K562 (cell line): ENCODE measurements around the gene HSD3B2. TPM values are rescaled to one million over a fixed set of nuclear protein-coding genes. Genes with fewer than 3 reads are reported as not detected.

Experiments used
- DIDO1 ChIP-seq: fragments of 450-650 bp; IDR thresholded peaks from 2 replicates; pipeline ENCODE4 v1.6.1; 2016; ENCODE audit warnings: low read depth, missing biosample characterization, missing genetic modification characterization
- JUN ChIP-seq, 2 experiments: sonication (generic) in 1 of 2; formaldehyde crosslinking in 1 of 2; IDR thresholded peaks; 2 replicates each; pipeline versions ENCODE4 v1.6.1 to v1.8.0; 2012 to 2022; ENCODE audit warnings: borderline replicate concordance in 2 of 2, mild to moderate bottlenecking in 2 of 2, improper control_type of control experiment in 1 of 2, low read depth in 1 of 2, low read length in 1 of 2, missing genetic modification reagents in 1 of 2
- LEF1 ChIP-seq: fragments of 450-650 bp; IDR thresholded peaks from 2 replicates; pipeline ENCODE4 v1.6.1; 2016; ENCODE audit warnings: mild to moderate bottlenecking
- polyA plus RNA-seq, 8 experiments: library from polyadenylated mRNA; depleted of rRNA in 4 of 8; stranded (reverse) in 5 of 8; unstranded in 3 of 8; fragments of >200 nt; fragmentation: Nextera tagmentation in 2 of 8; fragmentation: Illumina TruSeq in 1 of 8; extraction: Ambion mirVana in 2 of 8; extraction: Trizol in 1 of 8; gene quantifications; 2 replicates each; pipeline versions ENCODE4 v1.2.1 to v1.2.3, GENCODE V29; 2011 to 2014; ENCODE audit warnings: inconsistent platforms in 1 of 8, missing spikeins in 1 of 8
- total RNA-seq, 7 experiments: library from RNA; depleted of rRNA in 6 of 7; stranded (reverse); fragments of >200 nt in 6 of 7; fragmentation: Illumina TruSeq in 2 of 7; extraction: Trizol in 2 of 7; gene quantifications; 2 replicates each; pipeline versions ENCODE4 v1.2.1 to v1.2.3, GENCODE V29; 2011 to 2021; ENCODE audit warnings: low replicate concordance in 1 of 7
- TF ChIP-seq, protein P1 (sequence below): sonication (generic); formaldehyde crosslinking; IDR thresholded peaks from 2 replicates; pipeline ENCODE4 v1.8.1; 2023; ENCODE audit warnings: mild to moderate bottlenecking, missing genetic modification reagents
- TF ChIP-seq, protein P2 (sequence below): fragments of 450-650 bp; IDR thresholded peaks from one replicate; pipeline ENCODE4 v1.6.1; 2018; ENCODE audit warnings: mild to moderate bottlenecking, moderate library complexity; ENCODE audit not compliant: partially characterized antibody
- TF ChIP-seq, protein P3 (sequence below), 3 experiments: fragments of 200-800 bp in 1 of 3; sonication (Bioruptor generic) in 1 of 3; sonication (generic) in 1 of 3; formaldehyde crosslinking in 1 of 3; IDR thresholded peaks; 2 replicates each; pipeline versions ENCODE4 v1.6.1 to v1.8.0; 2016 to 2022; ENCODE audit warnings: mild to moderate bottlenecking in 2 of 3, missing compliant biosample characterization in 2 of 3, missing genetic modification characterization in 2 of 3, missing genetic modification reagents in 1 of 3

Gene HSD3B2
- total and polyA plus RNA-seq, 9 of the 15 experiments (the other 6 are each of a cell fraction or from before 2014, with no cell fraction given): 1.1 TPM; not detected in 8

DNA sequence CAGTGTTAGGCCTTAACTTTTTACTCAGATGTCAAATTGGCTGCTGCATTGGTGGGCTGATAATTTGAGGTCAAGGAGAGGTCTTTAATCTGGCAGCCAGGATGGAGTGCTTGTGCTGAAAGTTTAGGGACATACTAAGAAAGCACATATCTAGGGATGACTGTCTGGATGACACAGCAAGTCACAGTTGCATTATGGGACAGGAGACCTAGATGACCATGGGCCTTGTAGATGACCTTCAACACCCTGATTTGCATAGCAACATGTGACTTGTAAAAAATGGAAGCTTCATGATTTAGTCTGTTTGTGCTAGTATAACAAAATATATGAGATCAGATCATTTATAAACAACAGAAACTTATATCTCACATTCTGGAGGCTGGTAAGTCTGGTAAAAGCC lies 18.0 kb upstream of the HSD3B2 start (continued):
- TF ChIP-seq, protein P1, sequence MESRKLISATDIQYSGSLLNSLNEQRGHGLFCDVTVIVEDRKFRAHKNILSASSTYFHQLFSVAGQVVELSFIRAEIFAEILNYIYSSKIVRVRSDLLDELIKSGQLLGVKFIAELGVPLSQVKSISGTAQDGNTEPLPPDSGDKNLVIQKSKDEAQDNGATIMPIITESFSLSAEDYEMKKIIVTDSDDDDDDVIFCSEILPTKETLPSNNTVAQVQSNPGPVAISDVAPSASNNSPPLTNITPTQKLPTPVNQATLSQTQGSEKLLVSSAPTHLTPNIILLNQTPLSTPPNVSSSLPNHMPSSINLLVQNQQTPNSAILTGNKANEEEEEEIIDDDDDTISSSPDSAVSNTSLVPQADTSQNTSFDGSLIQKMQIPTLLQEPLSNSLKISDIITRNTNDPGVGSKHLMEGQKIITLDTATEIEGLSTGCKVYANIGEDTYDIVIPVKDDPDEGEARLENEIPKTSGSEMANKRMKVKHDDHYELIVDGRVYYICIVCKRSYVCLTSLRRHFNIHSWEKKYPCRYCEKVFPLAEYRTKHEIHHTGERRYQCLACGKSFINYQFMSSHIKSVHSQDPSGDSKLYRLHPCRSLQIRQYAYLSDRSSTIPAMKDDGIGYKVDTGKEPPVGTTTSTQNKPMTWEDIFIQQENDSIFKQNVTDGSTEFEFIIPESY (CRISPR knock-in tag): no peak
- TF ChIP-seq LEF1: no peak
- no peak for TF ChIP-seq DIDO1 (tag)
- TF ChIP-seq, protein P2, sequence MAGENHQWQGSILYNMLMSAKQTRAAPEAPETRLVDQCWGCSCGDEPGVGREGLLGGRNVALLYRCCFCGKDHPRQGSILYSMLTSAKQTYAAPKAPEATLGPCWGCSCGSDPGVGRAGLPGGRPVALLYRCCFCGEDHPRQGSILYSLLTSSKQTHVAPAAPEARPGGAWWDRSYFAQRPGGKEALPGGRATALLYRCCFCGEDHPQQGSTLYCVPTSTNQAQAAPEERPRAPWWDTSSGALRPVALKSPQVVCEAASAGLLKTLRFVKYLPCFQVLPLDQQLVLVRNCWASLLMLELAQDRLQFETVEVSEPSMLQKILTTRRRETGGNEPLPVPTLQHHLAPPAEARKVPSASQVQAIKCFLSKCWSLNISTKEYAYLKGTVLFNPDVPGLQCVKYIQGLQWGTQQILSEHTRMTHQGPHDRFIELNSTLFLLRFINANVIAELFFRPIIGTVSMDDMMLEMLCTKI: no peak
- TF ChIP-seq, protein P3, sequence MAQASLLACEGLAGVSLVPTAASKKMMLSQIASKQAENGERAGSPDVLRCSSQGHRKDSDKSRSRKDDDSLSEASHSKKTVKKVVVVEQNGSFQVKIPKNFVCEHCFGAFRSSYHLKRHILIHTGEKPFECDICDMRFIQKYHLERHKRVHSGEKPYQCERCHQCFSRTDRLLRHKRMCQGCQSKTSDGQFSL (CRISPR knock-in tag; IDR thresholded peaks at IDR 0.05): no peak
- TF ChIP-seq, protein P3 (tag; IDR thresholded peaks at IDR 0.05): 0 out of 4 replicates have a peak, but pooled peaks of 1 of the 2 experiments have one; percentile 40
- TF ChIP-seq JUN (IDR thresholded peaks at IDR 0.05; ENCODE audit: borderline replicate concordance, low read depth, low read length): no peak
- TF ChIP-seq JUN (CRISPR knock-in tag; IDR thresholded peaks at IDR 0.05; ENCODE audit: borderline replicate concordance): no peak
- TF ChIP-seq, all 486 proteins: peak for 7
